Activated T-cell treated with anti-CD3 and anti-CD28 coated beads for 4 hours (primary cell): ENCODE data around the gene C1orf105.
"Not testable (repeated sequence)": the region's sequence is repeated elsewhere in the genome, so short reads cannot be mapped to it uniquely, and the experiment has no call there.

Source experiments
- DNase-seq: peaks from one replicate; pipeline ENCODE4 v3.0.0-alpha.2; 2020

The C1orf105 gene

GRCh38 chr1:172494166-172494565 is 73.7 kb downstream of the C1orf105 start:
- no peak for DNase-seq

- DNase-seq: not testable (repeated sequence)
Measured at GRCh38 chr1:172496127-172496526, 75.6 kb downstream of the C1orf105 start.

DNA sequence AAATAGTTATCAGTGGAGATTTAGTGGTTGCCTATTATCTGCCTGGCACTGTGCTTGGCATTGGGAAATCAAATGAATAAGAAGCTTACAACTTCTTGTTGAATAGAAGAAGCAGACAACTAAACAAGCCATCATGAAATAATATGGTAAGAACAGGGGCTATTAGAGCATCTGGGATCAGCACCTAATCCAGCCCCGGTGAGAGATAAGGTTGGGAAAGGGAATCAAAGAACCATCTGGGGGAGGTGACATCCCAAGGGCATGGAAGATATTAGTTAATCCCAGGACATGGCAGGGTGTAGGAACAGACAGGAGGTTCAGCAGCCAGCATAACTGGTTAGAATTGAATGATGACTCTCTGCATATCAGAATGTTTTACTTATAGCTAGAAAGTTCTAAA is 76.2 kb downstream of the C1orf105 start:
- DNase-seq: no peak

DNA sequence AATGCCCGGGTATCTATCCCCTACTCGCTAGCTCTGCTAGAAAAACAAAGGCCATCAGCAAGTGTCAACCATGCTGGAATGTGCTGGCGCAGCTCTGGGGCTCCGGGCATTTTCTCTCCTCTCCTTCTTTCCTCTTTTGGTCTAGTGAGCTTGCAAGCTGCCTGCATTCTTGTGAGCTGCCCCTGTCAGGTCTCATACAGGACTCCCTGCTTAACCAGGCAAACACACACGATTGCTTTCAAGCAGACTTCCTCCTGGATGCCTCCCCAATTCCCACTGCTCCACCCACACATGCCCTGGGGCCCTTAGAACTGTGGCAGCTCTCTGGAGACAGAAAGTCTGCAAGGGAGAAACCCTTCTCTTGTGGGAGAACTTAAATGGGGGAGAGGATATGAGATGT is 76.7 kb downstream of the C1orf105 start:
- DNase-seq: no peak

- no peak for DNase-seq
Measured at GRCh38 chr1:172498857-172499256, 78.4 kb downstream of the C1orf105 start.

DNA sequence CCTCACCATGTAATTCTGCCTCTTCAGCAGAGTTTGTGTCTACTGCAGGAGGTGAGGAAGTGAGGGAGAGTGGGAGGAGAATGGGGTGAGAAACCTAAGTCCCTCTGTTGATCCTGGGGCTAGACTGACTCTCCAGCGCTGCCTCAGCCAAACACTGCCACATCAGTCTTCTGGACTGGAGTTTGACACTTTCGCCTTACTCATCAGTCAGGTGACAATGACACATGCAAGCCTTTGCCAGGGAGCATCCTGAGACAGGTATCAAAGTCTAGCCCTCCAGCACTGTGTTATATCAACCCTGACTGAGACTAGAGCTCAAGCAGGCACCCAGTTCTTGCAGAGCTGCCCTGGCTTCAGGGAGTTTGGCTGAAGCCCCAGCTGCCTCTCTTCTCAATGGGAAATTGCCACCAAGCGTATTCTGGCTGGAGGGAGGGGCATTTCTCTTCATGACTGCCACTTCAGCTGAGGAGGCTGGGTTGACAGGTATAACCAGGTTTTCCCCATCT is 79.2 kb downstream of the C1orf105 start:
- no peak for DNase-seq

DNA sequence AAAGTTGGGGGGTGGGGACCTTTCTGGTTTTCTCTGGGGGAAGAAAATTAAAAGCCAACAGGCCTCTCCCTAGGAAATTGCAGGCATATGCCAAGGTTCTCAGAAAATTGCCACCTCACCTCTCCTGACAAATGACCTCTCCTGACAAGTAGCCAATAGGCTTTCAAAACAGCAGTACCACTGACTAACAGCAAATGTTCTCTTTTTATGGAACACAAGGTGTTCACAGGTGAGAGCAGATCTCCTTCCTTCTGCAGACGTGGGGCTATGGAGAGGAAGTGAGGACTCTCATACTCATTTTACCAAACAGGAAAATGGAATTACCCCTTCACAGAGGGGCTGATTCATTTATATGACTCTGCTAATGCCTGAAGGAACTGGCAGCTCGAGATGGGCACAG is 79.7 kb downstream of the C1orf105 start:
- DNase-seq: no peak

DNA sequence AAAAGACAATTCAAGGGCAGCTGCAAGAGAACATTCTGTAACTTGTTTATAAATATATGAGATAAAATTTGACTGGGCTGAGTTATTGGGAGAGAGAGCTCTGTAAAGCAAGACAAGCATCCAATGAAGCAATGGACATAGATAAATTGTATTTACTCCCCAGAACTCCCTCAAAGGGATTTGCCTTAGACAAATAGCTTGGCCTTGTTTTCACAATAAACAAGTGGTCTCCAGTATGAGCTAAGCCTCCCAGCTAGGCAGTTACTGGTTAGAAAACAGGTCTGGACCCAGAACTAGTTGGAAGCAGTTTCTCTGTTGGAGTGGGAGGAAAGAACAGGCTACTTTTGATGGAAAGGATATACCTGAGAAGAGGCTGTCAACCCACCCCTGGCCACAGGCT is 87.3 kb downstream of the C1orf105 start:
- DNase-seq: no peak

- DNase-seq: no peak
Measured at GRCh38 chr1:172510479-172510878, 90.0 kb downstream of the C1orf105 start.

- no peak for DNase-seq
Measured at GRCh38 chr1:172512591-172512990, 92.1 kb downstream of the C1orf105 start.

GRCh38 chr1:172513479-172513878 is 93.0 kb downstream of the C1orf105 start:
- no peak for DNase-seq

- no peak for DNase-seq
Measured at GRCh38 chr1:172514108-172514507, 93.6 kb downstream of the C1orf105 start.

- no peak for DNase-seq
Measured at GRCh38 chr1:172515436-172515835, 95.0 kb downstream of the C1orf105 start.

DNA sequence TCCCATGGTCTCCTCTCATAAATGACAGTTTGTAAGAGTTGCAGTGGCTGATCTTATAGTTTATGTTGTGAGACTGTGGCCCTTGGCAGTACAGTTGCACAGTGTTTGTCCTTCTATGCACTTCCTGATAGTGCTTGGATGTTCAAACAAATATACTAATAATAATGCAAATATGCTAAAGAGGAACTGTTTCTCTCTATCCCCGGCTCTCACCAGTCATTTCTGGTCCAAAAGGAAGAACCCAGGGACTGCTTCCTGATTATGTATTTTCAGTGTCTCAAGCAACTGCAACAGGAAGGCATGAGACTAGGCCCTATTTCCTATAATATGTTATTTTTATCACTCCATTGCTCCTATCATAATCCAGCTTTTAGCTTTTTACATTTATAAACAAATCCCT is 95.4 kb downstream of the C1orf105 start:
- no peak for DNase-seq

- DNase-seq: no peak
Measured at GRCh38 chr1:172517081-172517480, 96.6 kb downstream of the C1orf105 start.

DNA sequence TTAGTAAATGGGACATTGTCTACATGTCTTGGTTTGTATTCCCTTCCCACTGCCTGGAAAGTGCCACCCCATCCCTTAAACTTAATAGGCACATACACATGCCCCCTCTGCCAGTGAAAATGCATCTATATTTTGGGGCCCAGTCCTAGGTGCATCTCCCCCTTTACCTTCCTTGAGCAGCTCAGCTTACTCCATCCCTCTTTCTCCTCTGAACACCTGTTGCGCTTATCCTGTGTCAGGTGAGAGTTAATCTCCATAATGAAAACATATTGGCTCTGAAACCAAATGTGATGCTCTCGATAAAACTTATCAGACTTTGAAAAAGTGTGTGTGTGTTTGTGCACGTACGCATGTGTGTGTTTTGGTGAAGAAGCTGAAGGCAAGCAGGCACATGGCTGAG is 97.1 kb downstream of the C1orf105 start:
- DNase-seq: no peak
